HG03432 (cell line): Measurements from ENCODE around the gene ZFP57.

ENCODE experiments used
- ATAC-seq: cut with Tn5 transposase; IDR thresholded peaks from one replicate; pipeline ENCODE4 v1.9.1; 2021; ENCODE audit warnings: mild to moderate bottlenecking, moderate library complexity; ENCODE audit not compliant: unreplicated experiment

Gene ZFP57

GRCh38 chr6:29627755-29628418 lies 53.1 kb downstream of the ZFP57 start:
- no peak for ATAC-seq

- no peak for ATAC-seq
Observed at GRCh38 chr6:29626948-29627754, 53.8 kb downstream of the ZFP57 start.

GRCh38 chr6:29625337-29625930 lies 55.5 kb downstream of the ZFP57 start:
- ATAC-seq, result no peak

- ATAC-seq, result no peak
Observed at GRCh38 chr6:29624520-29624961, 56.4 kb downstream of the ZFP57 start.
